ENCODE measurements around the gene MCRIP1. TPM values are rescaled to one million over a fixed set of nuclear protein-coding genes. Genes with fewer than 3 reads are reported as not detected.

MCRIP1 gene
- total and polyA plus RNA-seq, 2 of the 13 experiments (the other 11 are each of a cell fraction or from before 2014, with no cell fraction given) = 79.7 to 84.9 TPM

- TF ChIP-seq ATF5 (CRISPR knock-in tag; IDR thresholded peaks at IDR 0.05; ENCODE audit: low read depth) (no peak), ARID2 (CRISPR knock-in tag; IDR thresholded peaks at IDR 0.05; ENCODE audit: borderline replicate concordance) (peak; percentile 65), TSC22D2 (CRISPR knock-in tag; IDR thresholded peaks at IDR 0.05; ENCODE audit: borderline replicate concordance) (peak; percentile 97), KMT2B (CRISPR knock-in tag; IDR thresholded peaks at IDR 0.05) (peak; percentile 72), ZNF12 (CRISPR knock-in tag; IDR thresholded peaks at IDR 0.05) (peak; percentile 43; the same call in 1 of the 2 replicates), RFXAP (CRISPR knock-in tag; IDR thresholded peaks at IDR 0.05; ENCODE audit: borderline replicate concordance) (no peak; the same call in 1 of the 2 replicates), ZNF383 (CRISPR knock-in tag; IDR thresholded peaks at IDR 0.05; ENCODE audit: borderline replicate concordance) (no peak), NR3C1 (CRISPR knock-in tag; IDR thresholded peaks at IDR 0.05) (no peak), HNRNPH1 (optimal IDR thresholded peaks at IDR 0.05; ENCODE audit: low read depth, low read length) (no peak), JUN (CRISPR knock-in tag; IDR thresholded peaks at IDR 0.05) (peak; percentile 84; the same call in 1 of the 2 replicates), ZNF709 (CRISPR knock-in tag; IDR thresholded peaks at IDR 0.05) (peak; percentile 98), ZNF275 (CRISPR knock-in tag; IDR thresholded peaks at IDR 0.05; ENCODE audit: borderline replicate concordance) (peak; percentile 57), KDM5A (IDR thresholded peaks at IDR 0.05; ENCODE audit: borderline replicate concordance, low read length) (peak; percentile 31; the same call in 1 of the 2 replicates), ZNF773 (CRISPR knock-in tag; IDR thresholded peaks at IDR 0.05; ENCODE audit: borderline replicate concordance) (no peak; the same call in 1 of the 2 replicates)
- TF ChIP-seq, protein P1, sequence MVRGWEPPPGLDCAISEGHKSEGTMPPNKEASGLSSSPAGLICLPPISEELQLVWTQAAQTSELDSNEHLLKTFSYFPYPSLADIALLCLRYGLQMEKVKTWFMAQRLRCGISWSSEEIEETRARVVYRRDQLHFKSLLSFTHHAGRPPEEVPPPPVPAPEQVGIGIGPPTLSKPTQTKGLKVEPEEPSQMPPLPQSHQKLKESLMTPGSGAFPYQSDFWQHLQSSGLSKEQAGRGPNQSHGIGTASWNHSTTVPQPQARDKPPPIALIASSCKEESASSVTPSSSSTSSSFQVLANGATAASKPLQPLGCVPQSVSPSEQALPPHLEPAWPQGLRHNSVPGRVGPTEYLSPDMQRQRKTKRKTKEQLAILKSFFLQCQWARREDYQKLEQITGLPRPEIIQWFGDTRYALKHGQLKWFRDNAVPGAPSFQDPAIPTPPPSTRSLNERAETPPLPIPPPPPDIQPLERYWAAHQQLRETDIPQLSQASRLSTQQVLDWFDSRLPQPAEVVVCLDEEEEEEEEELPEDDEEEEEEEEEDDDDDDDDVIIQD (CRISPR knock-in tag; IDR thresholded peaks at IDR 0.05; ENCODE audit: low read depth) = 0 out of 2 replicates have a peak, but pooled peaks have one; percentile 42
- TF ChIP-seq, protein P2, sequence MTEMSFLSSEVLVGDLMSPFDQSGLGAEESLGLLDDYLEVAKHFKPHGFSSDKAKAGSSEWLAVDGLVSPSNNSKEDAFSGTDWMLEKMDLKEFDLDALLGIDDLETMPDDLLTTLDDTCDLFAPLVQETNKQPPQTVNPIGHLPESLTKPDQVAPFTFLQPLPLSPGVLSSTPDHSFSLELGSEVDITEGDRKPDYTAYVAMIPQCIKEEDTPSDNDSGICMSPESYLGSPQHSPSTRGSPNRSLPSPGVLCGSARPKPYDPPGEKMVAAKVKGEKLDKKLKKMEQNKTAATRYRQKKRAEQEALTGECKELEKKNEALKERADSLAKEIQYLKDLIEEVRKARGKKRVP (CRISPR knock-in tag; IDR thresholded peaks at IDR 0.05) = peak in 1 of 2 experiments; percentile 56; a peak in 1 of 4 replicates
- TF ChIP-seq, protein P3, sequence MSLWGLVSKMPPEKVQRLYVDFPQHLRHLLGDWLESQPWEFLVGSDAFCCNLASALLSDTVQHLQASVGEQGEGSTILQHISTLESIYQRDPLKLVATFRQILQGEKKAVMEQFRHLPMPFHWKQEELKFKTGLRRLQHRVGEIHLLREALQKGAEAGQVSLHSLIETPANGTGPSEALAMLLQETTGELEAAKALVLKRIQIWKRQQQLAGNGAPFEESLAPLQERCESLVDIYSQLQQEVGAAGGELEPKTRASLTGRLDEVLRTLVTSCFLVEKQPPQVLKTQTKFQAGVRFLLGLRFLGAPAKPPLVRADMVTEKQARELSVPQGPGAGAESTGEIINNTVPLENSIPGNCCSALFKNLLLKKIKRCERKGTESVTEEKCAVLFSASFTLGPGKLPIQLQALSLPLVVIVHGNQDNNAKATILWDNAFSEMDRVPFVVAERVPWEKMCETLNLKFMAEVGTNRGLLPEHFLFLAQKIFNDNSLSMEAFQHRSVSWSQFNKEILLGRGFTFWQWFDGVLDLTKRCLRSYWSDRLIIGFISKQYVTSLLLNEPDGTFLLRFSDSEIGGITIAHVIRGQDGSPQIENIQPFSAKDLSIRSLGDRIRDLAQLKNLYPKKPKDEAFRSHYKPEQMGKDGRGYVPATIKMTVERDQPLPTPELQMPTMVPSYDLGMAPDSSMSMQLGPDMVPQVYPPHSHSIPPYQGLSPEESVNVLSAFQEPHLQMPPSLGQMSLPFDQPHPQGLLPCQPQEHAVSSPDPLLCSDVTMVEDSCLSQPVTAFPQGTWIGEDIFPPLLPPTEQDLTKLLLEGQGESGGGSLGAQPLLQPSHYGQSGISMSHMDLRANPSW (CRISPR knock-in tag; IDR thresholded peaks at IDR 0.05; ENCODE audit: borderline replicate concordance) = peak; percentile 86; the same call in 1 of the 2 replicates
- TF ChIP-seq, protein P4, sequence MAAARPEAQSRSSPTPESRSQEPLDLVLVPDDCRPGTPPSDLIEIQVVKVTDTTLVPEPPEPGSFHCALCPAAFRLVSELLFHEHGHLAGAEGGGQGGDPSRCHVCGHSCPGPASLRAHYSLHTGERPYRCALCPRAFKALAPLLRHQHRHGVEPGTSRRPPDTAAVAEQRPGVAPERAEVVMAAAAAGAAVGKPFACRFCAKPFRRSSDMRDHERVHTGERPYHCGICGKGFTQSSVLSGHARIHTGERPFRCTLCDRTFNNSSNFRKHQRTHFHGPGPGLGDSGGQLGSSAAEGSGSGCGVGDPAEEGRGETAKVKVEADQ (CRISPR knock-in tag; IDR thresholded peaks at IDR 0.05; ENCODE audit: borderline replicate concordance) = no peak; the same call in 1 of the 2 replicates
Observed at GRCh38 chr17:81871387-81872230, 38.5 kb upstream of the MCRIP1 start (continued).
